ENCODE measurements around the gene ADRA1B.

GRCh38 chr5:159936686-159937329 is 20.5 kb downstream of the ADRA1B start:
- TF ChIP-seq CTCF (IDR thresholded peaks at IDR 0.05; ENCODE audit: low read depth, low read length) (no peak), MYC (IDR thresholded peaks at IDR 0.05; ENCODE audit: low read depth, low read length) (no peak)

Measured in NB4 (cell line).